Measurements from ENCODE around the gene COX7A2L.

The COX7A2L gene

GRCh38 chr2:42321452-42322064 lies 39.5 kb downstream of the COX7A2L start:
- DNase-seq: no peak

- DNase-seq: no peak
Measured at GRCh38 chr2:42319265-42319664, 41.8 kb downstream of the COX7A2L start.

- no peak for DNase-seq
Measured at GRCh38 chr2:42317945-42318344, 43.1 kb downstream of the COX7A2L start.

GRCh38 chr2:42317486-42317885 lies 43.5 kb downstream of the COX7A2L start:
- DNase-seq: no peak

- DNase-seq: no peak
Measured at GRCh38 chr2:42316910-42317309, 44.1 kb downstream of the COX7A2L start.

GRCh38 chr2:42315844-42316470 lies 45.1 kb downstream of the COX7A2L start:
- no peak for DNase-seq

- no peak for DNase-seq
Measured at GRCh38 chr2:42314892-42315468, 46.0 kb downstream of the COX7A2L start.

- DNase-seq: no peak
Measured at GRCh38 chr2:42312106-42312505, 48.9 kb downstream of the COX7A2L start.

GRCh38 chr2:42310007-42310515 lies 51.0 kb downstream of the COX7A2L start:
- DNase-seq: no peak

GRCh38 chr2:42309366-42309765 lies 51.7 kb downstream of the COX7A2L start:
- no peak for DNase-seq

- DNase-seq: no peak
Measured at GRCh38 chr2:42307180-42307579, 53.8 kb downstream of the COX7A2L start.

GRCh38 chr2:42304059-42304713 lies 56.8 kb downstream of the COX7A2L start:
- no peak for DNase-seq

- DNase-seq: no peak
Measured at GRCh38 chr2:42303252-42303651, 57.8 kb downstream of the COX7A2L start.

GRCh38 chr2:42300527-42300926 lies 60.5 kb downstream of the COX7A2L start:
- DNase-seq: no peak

Data from anterior cingulate cortex (tissue), 58 donors.